NCI-H1048 (cell line): ENCODE results near the gene PLEKHA7.
A peak's percentile ranks its signal among the peaks of the same experiment; 100 is the strongest.
"Not testable (repeated sequence)": the region's sequence is repeated elsewhere in the genome, so short reads cannot be mapped to it uniquely, and the experiment has no call there.

Experiments used
- DNase-seq: peaks from one replicate; lab custom pipeline; 2025; lab: John Stamatoyannopoulos, UW

The PLEKHA7 gene

GRCh38 chr11:16976379-16976778, 37.8 kb downstream of the PLEKHA7 start:
- no peak for DNase-seq

GRCh38 chr11:16975906-16976305, 38.3 kb downstream of the PLEKHA7 start:
- DNase-seq = no peak

GRCh38 chr11:16973338-16973964, 40.8 kb downstream of the PLEKHA7 start:
- DNase-seq = no peak

GRCh38 chr11:16969010-16969999, 44.9 kb downstream of the PLEKHA7 start:
- no peak for DNase-seq

- DNase-seq = no peak
Observed at GRCh38 chr11:16968196-16968595, 46.0 kb downstream of the PLEKHA7 start.

- DNase-seq = no peak
Observed at GRCh38 chr11:16966930-16967671, 47.1 kb downstream of the PLEKHA7 start.

GRCh38 chr11:16964501-16964900, 49.7 kb downstream of the PLEKHA7 start:
- no peak for DNase-seq

GRCh38 chr11:16963316-16963876, 50.8 kb downstream of the PLEKHA7 start:
- no peak for DNase-seq

GRCh38 chr11:16962589-16962988, 51.6 kb downstream of the PLEKHA7 start:
- not testable (repeated sequence) for DNase-seq

- DNase-seq = no peak
Observed at GRCh38 chr11:16962146-16962545, 52.1 kb downstream of the PLEKHA7 start.

- DNase-seq = no peak
Observed at GRCh38 chr11:16960250-16960649, 54.0 kb downstream of the PLEKHA7 start.

GRCh38 chr11:16959602-16960001, 54.6 kb downstream of the PLEKHA7 start:
- DNase-seq = no peak

GRCh38 chr11:16958833-16959232, 55.4 kb downstream of the PLEKHA7 start:
- no peak for DNase-seq

GRCh38 chr11:16956538-16957153, 57.6 kb downstream of the PLEKHA7 start:
- DNase-seq = no peak

- peak; percentile 17 for DNase-seq
Observed at GRCh38 chr11:16953663-16954062, 60.6 kb downstream of the PLEKHA7 start.

GRCh38 chr11:16946477-16947282, 67.5 kb downstream of the PLEKHA7 start:
- DNase-seq = peak; percentile 33

- DNase-seq = peak; percentile 53
Observed at GRCh38 chr11:16945671-16946469, 68.3 kb downstream of the PLEKHA7 start.

GRCh38 chr11:16942911-16943310, 71.3 kb downstream of the PLEKHA7 start:
- no peak for DNase-seq

GRCh38 chr11:16942342-16942741, 71.9 kb downstream of the PLEKHA7 start:
- DNase-seq = no peak

GRCh38 chr11:16941935-16942334, 72.3 kb downstream of the PLEKHA7 start:
- DNase-seq = no peak
